K562 (cell line): Measurements from ENCODE around the gene RASD1. TPM values are rescaled to one million over a fixed set of nuclear protein-coding genes. Genes with fewer than 3 reads are reported as not detected.
"Not testable (repeated sequence)": the region's sequence is repeated elsewhere in the genome, so short reads cannot be mapped to it uniquely, and the experiment has no call there.

Experiments
- ATAC-seq: fragments of 200-7000 bp; cut with Tn5 transposase; 3 replicates; pipeline ENCODE4 v1.9.1; 2020; ENCODE audit warnings: moderate library complexity
- BruUV-seq: library from RNA; stranded (reverse); fragments of 400-500 nt; replicated peaks from 2 replicates; lab custom pipeline; 2021; lab: Mats Ljungman, UMichigan
- CTCF ChIA-PET: fragments of 300-600 bp; formaldehyde crosslinking; extraction: SDS; loops from one replicate; lab custom pipeline; 2021; ENCODE audit warnings: low intra/inter-chr PET ratio; lab: Yijun Ruan, JAX
- POLR2A ChIA-PET: fragments of 300-600, 350-650 bp; sonication (Branson Sonifier 250); formaldehyde crosslinking; extraction: SDS; loops from one replicate; lab custom pipeline; 2021; ENCODE audit warnings: antibody characterized with exemption, inconsistent platforms; lab: Yijun Ruan, JAX
- DNase-seq, 4 experiments: peaks; one replicate each; pipeline versions ENCODE4 v3.0.0 to v3.0.0-alpha.2; 2011 to 2018; ENCODE audit warnings: low spot score in 3 of 4, mixed read lengths in 3 of 4; ENCODE audit errors: extremely low read depth in 1 of 4
- FAIRE-seq: peaks from 2 replicates; lab custom pipeline; 2011; peaks lifted over from hg19 to GRCh38; lab: Jason Lieb, UNC
- H2AFZ ChIP-seq: 2 replicates; pipeline ENCODE4 v1.6.0; 2011; ENCODE audit warnings: low read depth, low read length, control low read depth, inconsistent platforms
- H3K27ac ChIP-seq: fragments of 200-600 bp; 3 replicates; pipeline ENCODE4 v1.8.0; 2011; ENCODE audit warnings: low read depth, mild to moderate bottlenecking, control low read depth, inconsistent platforms, low read length, moderate library complexity, mixed read lengths; ENCODE audit errors: extremely low read depth
- H3K27me3 ChIP-seq, 2 experiments: fragments of 300-600 bp in 1 of 2; 2 replicates in 1 of 2; 3 replicates in 1 of 2; pipeline versions ENCODE4 v1.6.0 to v1.8.0; 2011; ENCODE audit warnings: inconsistent platforms in 2 of 2, low read length in 2 of 2, mild to moderate bottlenecking in 1 of 2, mixed read lengths in 1 of 2, moderate library complexity in 1 of 2; ENCODE audit not compliant: control insufficient read depth in 2 of 2, insufficient read depth in 2 of 2
- H3K36me3 ChIP-seq: fragments of 300-600 bp; 3 replicates; pipeline ENCODE4 v1.8.0; 2011; ENCODE audit warnings: mild to moderate bottlenecking, low read length, inconsistent platforms; ENCODE audit not compliant: control insufficient read depth, insufficient read depth
- H3K4me1 ChIP-seq, 2 experiments: fragments of 200-600 bp in 1 of 2; replicated peaks in 1 of 2; 2 replicates in 1 of 2; 3 replicates in 1 of 2; pipeline versions ENCODE4 v1.5.1 to v1.8.0; 2011; ENCODE audit warnings: inconsistent platforms in 2 of 2, low read length in 2 of 2, mild to moderate bottlenecking in 1 of 2, mixed read lengths in 1 of 2, moderate library complexity in 1 of 2; ENCODE audit not compliant: control insufficient read depth in 2 of 2, insufficient read depth in 2 of 2
- H3K4me2 ChIP-seq: 2 replicates; pipeline ENCODE4 v1.6.1; 2011; ENCODE audit warnings: low read length, control low read depth, inconsistent platforms, mixed read lengths; ENCODE audit not compliant: insufficient read depth
- H3K4me3 ChIP-seq: fragments of 200-600 bp; sonication (generic), shearing (Covaris generic); 2 replicates; pipeline ENCODE4 v1.5.1; 2016; ENCODE audit warnings: control low read depth, inconsistent platforms
- H3K79me2 ChIP-seq: fragments of 200-600 bp; 3 replicates; pipeline ENCODE4 v1.8.0; 2011; ENCODE audit warnings: low read length, inconsistent platforms; ENCODE audit not compliant: control insufficient read depth, insufficient read depth
- H3K9ac ChIP-seq, 2 experiments: 2 replicates each; pipeline versions ENCODE4 v1.6.0 to v1.6.1; 2011; ENCODE audit warnings: low read depth in 2 of 2, low read length in 2 of 2, control low read depth in 1 of 2, inconsistent platforms in 1 of 2, mild to moderate bottlenecking in 1 of 2, mixed read lengths in 1 of 2; ENCODE audit not compliant: insufficient read depth in 1 of 2
- H3K9me1 ChIP-seq: one replicate; pipeline ENCODE4 v1.6.0; 2011; ENCODE audit warnings: inconsistent platforms, mild to moderate bottlenecking, low read length, moderate library complexity; ENCODE audit not compliant: control insufficient read depth, insufficient read depth
- H3K9me3 ChIP-seq: replicated peaks from 2 replicates; pipeline ENCODE4 v1.5.1; 2011; ENCODE audit warnings: low read depth, low read length, inconsistent platforms; ENCODE audit not compliant: control insufficient read depth, insufficient read depth
- H4K20me1 ChIP-seq: replicated peaks from 2 replicates; pipeline ENCODE4 v1.6.1; 2011; ENCODE audit warnings: low read length, inconsistent platforms, mixed read lengths; ENCODE audit not compliant: control insufficient read depth, insufficient read depth
- CBFA2T2 ChIP-seq: fragments of 450-650 bp; conservative IDR thresholded peaks from 2 replicates; pipeline ENCODE4 v1.6.1; 2017; ENCODE audit warnings: mild to moderate bottlenecking
- CBFA2T3 ChIP-seq: fragments of 450-650 bp; IDR thresholded peaks from 2 replicates; pipeline ENCODE4 v1.6.1; 2017
- EGR1 ChIP-seq: fragments of 450-650 bp; conservative IDR thresholded peaks from 2 replicates; pipeline ENCODE4 v1.6.1; 2017; ENCODE audit warnings: mild to moderate bottlenecking
- FOXJ2 ChIP-seq: fragments of 200-800 bp; sonication (Bioruptor generic); IDR thresholded peaks from 2 replicates; pipeline ENCODE4 v1.6.1; 2016; ENCODE audit warnings: missing genetic modification characterization, missing compliant biosample characterization
- HDAC8 ChIP-seq: fragments of 450-650 bp; IDR thresholded peaks from 2 replicates; pipeline ENCODE4 v1.6.1; 2016; ENCODE audit warnings: mild to moderate bottlenecking, missing genetic modification characterization, moderate library complexity, missing compliant biosample characterization
- KDM1A ChIP-seq, 2 experiments: fragments of 450-650 bp; IDR thresholded peaks; 2 replicates each; pipeline ENCODE4 v1.6.1; 2016; ENCODE audit warnings: mild to moderate bottlenecking in 2 of 2
- NCOR1 ChIP-seq: fragments of 450-650 bp; IDR thresholded peaks from 2 replicates; pipeline ENCODE4 v1.6.1; 2016; ENCODE audit warnings: mild to moderate bottlenecking, moderate library complexity
- NEUROD1 ChIP-seq: fragments of 150-350 bp; IDR thresholded peaks from 2 replicates; pipeline ENCODE4 v1.6.1; 2014; ENCODE audit warnings: borderline replicate concordance, low read length, low read depth; ENCODE audit not compliant: partially characterized antibody
- NFIC ChIP-seq: fragments of 450-650 bp; IDR thresholded peaks from 2 replicates; pipeline ENCODE4 v1.6.1; 2017; ENCODE audit warnings: mild to moderate bottlenecking, inconsistent platforms
- PTBP1 ChIP-seq: fragments of 200-400 bp; formaldehyde crosslinking; IDR thresholded peaks from 2 replicates; pipeline ENCODE4 v1.6.1; 2017; ENCODE audit warnings: low read depth, low read length
- ZNF431 ChIP-seq: sonication (generic); formaldehyde crosslinking; IDR thresholded peaks from 2 replicates; pipeline ENCODE4 v1.8.0; 2022; ENCODE audit warnings: mild to moderate bottlenecking, missing genetic modification reagents
- WGBS: fragments of 100-300 bp; shearing (Covaris generic); methylation state at CpG from one replicate; pipeline ENCODE4 v1.1.6; 2016; ENCODE audit warnings: low coverage, mixed read lengths; ENCODE audit not compliant: insufficient coverage; ENCODE audit errors: missing lambda C conversion rate; 5-methylcytosine and 5-hydroxymethylcytosine counted together
- in situ Hi-C: fragments of 300-500 bp; cut with MboI; formaldehyde crosslinking; loops from 4 replicates; pipeline ENCODE4 v1.15.0; 2018; ENCODE audit warnings: inconsistent platforms, mixed read lengths
- intact Hi-C: fragments of 100-400 bp; cut with micrococcal nuclease; formaldehyde crosslinking; loops from 2 replicates; pipeline ENCODE4 v1.14.2; 2022
- polyA plus RNA-seq, 8 experiments: library from polyadenylated mRNA; depleted of rRNA in 4 of 8; stranded (reverse) in 5 of 8; unstranded in 3 of 8; fragments of >200 nt; fragmentation: Nextera tagmentation in 2 of 8; fragmentation: Illumina TruSeq in 1 of 8; extraction: Ambion mirVana in 2 of 8; extraction: Trizol in 1 of 8; gene quantifications; 2 replicates each; pipeline versions ENCODE4 v1.2.1 to v1.2.3, GENCODE V29; 2011 to 2014; ENCODE audit warnings: inconsistent platforms in 1 of 8, missing spikeins in 1 of 8
- total RNA-seq, 7 experiments: library from RNA; depleted of rRNA in 6 of 7; stranded (reverse); fragments of >200 nt in 6 of 7; fragmentation: Illumina TruSeq in 2 of 7; extraction: Trizol in 2 of 7; gene quantifications; 2 replicates each; pipeline versions ENCODE4 v1.2.1 to v1.2.3, GENCODE V29; 2011 to 2021; ENCODE audit warnings: low replicate concordance in 1 of 7

RASD1 gene
- total and polyA plus RNA-seq, 9 of the 15 experiments (the other 6 are each of a cell fraction or from before 2014, with no cell fraction given), result 0.11 TPM; not detected in 8

DNA sequence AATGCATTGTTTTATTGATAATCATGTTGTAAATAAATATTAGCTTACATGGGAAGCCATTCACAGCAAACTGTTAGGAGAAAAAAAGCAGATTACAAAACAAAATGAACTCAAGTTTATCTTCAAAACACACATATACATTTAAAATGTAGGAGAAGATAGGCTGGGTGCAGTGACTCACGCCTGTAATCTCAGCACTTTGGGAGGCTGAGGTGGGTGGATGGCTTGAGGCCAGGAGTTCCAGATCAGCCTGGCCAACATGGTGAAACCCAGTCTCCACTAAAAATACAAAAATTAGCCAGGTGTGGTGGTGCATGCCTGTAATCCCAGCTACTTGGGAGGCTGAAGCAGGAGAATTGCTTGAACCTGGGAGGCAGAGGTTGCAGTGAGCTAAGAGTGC, 30.3 kb downstream of the RASD1 start:
- H2AFZ ChIP-seq, POLR2A ChIA-PET, H3K9me1 ChIP-seq, H4K20me1 ChIP-seq, DNase-seq, H3K4me2 ChIP-seq, ATAC-seq: not testable (repeated sequence)
- TF ChIP-seq KDM1A (IDR thresholded peaks at IDR 0.05), result peak; percentile 71 to 79; a peak in 3 of 4 replicates
- TF ChIP-seq EGR1, result peak; percentile 76
- peak; percentile 9; the same call in 1 of the 2 replicates for TF ChIP-seq NCOR1
- TF ChIP-seq NFIC, result peak; percentile 78
- TF ChIP-seq CBFA2T3, result peak; percentile 75
- peak; percentile 54 for TF ChIP-seq CBFA2T2
- TF ChIP-seq, all 486 proteins: peak for 6; not testable (repeated sequence) for 480
- H3K4me1 ChIP-seq, intact Hi-C loops, H3K4me3 ChIP-seq, H3K36me3 ChIP-seq, in situ Hi-C loops, H3K9ac ChIP-seq, FAIRE-seq, H3K27ac ChIP-seq, H3K79me2 ChIP-seq, H3K9me3 ChIP-seq, BruUV-seq: not testable (repeated sequence)
- peaks cover 20 to 55% of the 10 kb centered on the region in 2 experiments; a peak in 4 of 5 replicates for H3K27me3 ChIP-seq
- WGBS, result 0% methylated on average over 1 of the region's 1 CpG
- CTCF ChIA-PET, result interaction anchor here (1.0 kb wide), 1 partner anchor 110 kb away, joined by 3 read pairs; no protein-coding TSS in a partner anchor

- no peaks in the 10 kb centered on the region for H3K9me1 ChIP-seq
- ChIA-PET CTCF (no interaction called here), POLR2A (interaction anchor here (1.1 kb wide), 1 partner anchor 23 kb away, joined by 3 read pairs; no protein-coding TSS in a partner anchor)
- no peak for ATAC-seq
- no peak for FAIRE-seq
- no peaks in the 10 kb centered on the region for H3K79me2 ChIP-seq
- no peaks in the 10 kb centered on the region for H4K20me1 ChIP-seq
- 7% methylated on average over 5 of the region's 6 CpGs for WGBS
- intact Hi-C loops (no loop called here), in situ Hi-C loops (no loop called here)
- no peak overlapping the region for H2AFZ ChIP-seq
- H3K36me3 ChIP-seq, result no peaks in the 10 kb centered on the region
- BruUV-seq, result no TSS peak
- TF ChIP-seq PTBP1 (no peak), HDAC8 (no peak), ZNF431 (no peak), FOXJ2 (tag) (no peak), NEUROD1 (no peak)
- no peak overlapping the region for H3K9ac ChIP-seq
- H3K9me3 ChIP-seq, result peaks cover 3% of the 10 kb centered on the region; the same call in 1 of the 2 replicates
- no peak overlapping the region for H3K4me2 ChIP-seq
- H3K4me3 ChIP-seq, result no peak overlapping the region
- DNase-seq, result no peak
- H3K27ac ChIP-seq, result no peak overlapping the region
- peaks cover 0 to 3% of the 10 kb centered on the region in 2 experiments; a peak in 2 of 5 replicates for H3K4me1 ChIP-seq
- H3K27me3 ChIP-seq, result peaks cover 14 to 41% of the 10 kb centered on the region in 2 experiments; a peak in 4 of 5 replicates
Measured at GRCh38 chr17:17463821-17464220, 32.4 kb downstream of the RASD1 start.
